ENCODE data around the gene DCPS.
"Not testable (repeated sequence)": the region's sequence is repeated elsewhere in the genome, so short reads cannot be mapped to it uniquely, and the experiment has no call there.

DCPS gene, protein sequence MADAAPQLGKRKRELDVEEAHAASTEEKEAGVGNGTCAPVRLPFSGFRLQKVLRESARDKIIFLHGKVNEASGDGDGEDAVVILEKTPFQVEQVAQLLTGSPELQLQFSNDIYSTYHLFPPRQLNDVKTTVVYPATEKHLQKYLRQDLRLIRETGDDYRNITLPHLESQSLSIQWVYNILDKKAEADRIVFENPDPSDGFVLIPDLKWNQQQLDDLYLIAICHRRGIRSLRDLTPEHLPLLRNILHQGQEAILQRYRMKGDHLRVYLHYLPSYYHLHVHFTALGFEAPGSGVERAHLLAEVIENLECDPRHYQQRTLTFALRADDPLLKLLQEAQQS

DNA sequence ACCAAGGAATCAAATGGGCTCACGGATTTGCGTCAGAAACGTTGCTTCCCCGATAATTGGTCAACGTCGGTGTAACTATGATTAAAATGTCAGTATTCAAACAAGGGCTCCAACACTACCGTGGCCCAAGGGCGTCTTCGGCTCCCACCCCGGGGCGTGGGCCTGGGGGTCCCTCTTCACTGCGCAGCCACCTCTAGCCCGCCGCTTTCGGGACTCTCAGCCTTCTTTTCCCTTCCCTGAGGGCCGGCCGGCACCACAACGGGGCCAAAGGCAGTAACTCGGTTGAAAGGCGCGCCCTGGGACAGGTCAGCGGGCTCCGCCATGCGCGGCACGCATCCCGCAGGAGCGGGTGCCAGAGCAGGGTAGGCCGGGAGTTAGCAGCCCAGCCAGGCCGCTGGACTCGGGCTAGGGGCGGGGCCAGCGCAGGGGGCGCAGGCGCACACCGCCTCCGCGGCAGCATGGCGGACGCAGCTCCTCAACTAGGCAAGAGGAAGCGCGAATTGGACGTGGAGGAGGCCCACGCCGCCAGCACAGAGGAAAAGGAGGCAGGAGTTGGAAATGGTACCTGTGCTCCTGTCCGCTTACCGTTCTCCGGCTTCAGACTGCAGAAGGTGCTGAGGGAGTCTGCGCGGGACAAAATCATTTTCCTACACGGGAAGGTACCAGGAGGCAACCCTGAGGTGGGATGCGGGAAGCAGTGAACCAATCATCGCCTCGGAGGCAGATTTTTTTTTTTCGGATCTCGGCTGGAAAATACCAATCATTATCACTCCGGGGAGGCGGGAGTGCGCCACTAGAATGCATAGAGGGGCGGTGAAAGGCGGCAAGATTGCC is at the start of gene DCPS:
Gene DCPS, plus strand, starts transcription at position 438 of the 834 bp plus-strand sequence. Its CDS starts 21 bp downstream, at position 459.
- peak; percentile 82 to 85 for DNase-seq

DNA sequence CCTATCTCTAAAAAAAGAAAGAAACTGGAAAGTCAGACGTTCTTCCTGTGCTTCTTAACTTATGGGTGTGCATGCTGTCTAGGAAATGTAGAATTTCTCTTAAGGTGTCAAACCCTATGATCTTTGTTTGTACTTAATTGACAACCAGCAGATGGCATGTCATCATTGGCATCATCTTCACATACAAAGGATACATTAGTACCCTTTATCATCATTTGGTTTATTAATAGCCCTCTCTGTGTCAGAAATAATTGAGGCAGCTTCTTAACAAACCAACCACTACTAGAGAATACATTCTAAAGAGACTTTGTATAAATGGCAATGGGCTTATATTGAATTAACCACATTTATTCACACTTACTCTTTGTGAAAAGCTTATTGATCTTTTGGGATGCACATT is 49.0 kb upstream of the DCPS start:
- no peak for DNase-seq

DNA sequence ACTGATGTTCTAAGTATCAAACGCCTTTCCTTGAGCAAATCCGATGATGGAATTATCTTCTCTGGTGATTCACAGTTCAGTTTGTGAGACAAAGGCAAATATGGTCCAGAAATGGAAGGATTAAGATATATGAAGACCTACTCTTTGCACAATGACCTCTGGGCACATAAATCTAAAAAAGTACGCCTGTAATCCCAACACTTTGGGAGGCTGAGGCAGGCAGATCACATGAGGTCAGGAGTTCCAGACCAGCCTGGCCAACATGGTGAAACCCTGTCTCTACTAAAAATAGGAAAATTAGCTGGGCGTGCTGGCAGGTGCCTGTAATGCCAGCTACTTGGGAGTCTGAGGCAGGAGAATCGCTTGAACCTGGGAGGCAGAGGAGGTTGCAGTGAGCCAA is 48.4 kb upstream of the DCPS start:
- DNase-seq = not testable (repeated sequence)

DNA sequence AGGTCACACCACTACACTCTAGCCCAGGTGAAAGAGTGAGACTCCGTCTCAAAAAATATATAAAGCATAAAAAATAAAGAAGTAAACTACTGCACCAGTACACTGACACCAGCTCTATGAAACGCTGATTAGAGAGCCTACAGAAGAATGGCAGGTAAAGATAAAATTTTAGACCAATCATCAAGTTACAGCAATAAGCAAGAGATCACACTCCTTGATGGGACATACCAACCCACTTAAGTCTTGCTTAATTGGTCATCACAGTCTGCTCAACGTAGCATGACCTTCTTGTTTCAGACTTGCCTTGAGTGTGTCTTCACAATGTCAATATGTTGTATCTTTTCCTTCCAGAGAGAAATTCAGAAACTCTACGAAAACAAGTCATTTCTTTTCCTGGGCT is 47.6 kb upstream of the DCPS start:
- DNase-seq = no peak

DNA sequence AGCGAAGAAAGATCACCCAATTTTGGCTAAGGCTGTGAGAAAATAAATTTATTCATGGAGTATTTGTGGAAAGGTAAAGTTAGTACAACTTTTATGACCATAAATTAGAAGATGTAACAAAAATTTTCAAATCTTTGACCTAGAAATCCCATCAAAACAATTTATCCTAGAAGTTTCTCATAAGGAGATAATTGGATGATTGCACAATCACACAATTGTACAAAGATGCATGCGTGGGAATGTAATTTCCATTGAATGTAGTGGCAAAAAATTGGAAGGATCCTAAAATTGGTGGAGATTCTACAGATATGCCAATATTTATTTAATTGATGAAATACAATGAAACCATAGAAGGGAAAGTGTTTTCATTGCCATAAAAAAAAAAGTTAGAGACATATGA is 46.7 kb upstream of the DCPS start:
- no peak for DNase-seq

DNA sequence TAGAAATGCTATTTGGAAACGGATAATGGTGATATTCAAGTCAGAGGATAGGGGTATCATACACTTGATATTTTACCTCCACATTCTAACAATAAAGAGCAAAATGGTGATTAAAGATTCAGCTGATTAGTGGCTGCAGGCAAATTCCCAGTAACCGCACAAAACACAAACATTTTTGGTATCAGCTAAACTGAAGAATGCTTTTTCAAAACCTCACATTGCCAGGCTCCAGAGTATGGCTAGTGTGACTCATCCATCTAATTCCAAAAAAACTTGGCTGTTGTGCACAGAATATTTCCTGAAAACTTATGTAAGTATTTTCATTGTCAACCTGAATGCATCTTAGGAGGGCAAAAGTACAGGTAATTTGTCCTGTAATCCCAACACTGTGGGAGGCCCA is 46.1 kb upstream of the DCPS start:
- DNase-seq = no peak

DNA sequence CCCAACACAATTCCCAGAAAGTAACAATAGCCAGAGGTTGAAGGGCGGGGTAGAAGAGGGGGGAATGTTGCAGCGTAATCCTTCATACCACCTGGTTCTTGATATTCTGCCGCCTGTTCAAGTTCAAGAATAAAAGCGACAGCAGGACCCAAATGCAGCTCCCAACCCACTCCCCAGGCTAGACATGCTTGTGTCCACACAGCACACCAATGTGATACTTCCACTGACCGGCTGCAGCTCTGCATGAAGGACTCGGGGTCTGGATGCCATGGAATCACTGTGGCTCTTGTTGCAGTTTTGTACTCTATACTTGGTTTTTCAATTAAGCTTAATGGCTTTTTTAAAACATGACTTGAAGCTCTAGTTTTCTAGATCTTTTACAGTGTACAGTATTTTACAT is 41.6 kb upstream of the DCPS start:
- DNase-seq = no peak

DNA sequence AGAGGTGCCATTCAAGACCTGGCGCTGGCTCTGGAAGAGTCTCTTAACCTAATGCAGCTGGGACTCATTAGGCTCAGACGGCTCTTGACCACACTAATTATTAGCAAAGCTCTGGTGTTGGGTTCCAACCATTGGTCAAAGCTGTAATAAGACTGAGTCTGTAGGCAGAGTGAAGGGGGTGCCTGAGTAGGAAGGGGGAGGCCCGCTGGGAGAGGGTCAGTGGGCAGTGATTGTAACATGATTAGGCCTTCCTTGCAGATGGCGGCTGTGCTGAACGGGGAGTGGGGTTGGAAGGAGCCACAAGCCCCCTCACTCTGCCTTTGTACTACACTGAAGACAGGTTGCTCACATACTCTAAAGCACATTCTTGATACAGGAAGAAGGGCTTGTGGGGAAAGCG is 40.4 kb upstream of the DCPS start:
- DNase-seq = no peak

DNA sequence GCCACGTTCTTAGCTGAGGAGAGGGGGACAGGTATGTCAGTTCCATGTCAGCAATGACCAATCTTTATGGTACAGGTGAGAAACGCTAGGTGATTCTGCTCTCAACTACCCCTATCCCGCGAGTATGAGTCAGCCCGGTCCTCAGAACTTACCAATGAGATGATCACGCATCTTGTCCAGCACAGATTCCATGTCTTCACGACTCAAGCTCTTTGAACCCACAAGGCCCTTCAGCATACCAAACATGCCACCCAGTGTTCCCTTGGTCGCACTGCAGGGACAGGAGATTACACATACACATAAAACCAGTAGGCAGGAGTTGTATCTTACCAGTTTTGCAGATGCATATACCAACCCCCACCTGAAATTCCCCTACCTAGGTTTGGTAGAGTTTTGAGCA is 38.0 kb upstream of the DCPS start:
- DNase-seq = peak; percentile 32 to 34

DNA sequence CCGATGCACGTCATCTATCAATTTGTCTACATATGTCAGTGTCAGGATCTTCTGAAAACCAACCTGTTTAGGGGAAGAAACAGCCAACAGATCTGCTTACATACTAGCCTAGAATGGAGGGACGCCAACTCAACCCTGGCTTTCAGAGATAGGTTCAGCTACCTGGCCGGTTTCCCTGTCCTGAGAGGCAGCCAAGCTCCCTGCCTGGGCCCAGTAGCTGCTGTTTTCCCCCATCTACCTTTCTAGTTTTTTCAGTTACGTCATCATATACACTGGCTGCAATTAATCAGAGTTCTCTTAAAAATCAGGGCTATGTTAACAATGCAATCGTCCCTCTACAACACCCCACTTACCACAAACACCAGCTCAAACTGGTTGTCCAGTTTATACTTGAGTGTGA is 36.2 kb upstream of the DCPS start:
- no peak for DNase-seq

DNA sequence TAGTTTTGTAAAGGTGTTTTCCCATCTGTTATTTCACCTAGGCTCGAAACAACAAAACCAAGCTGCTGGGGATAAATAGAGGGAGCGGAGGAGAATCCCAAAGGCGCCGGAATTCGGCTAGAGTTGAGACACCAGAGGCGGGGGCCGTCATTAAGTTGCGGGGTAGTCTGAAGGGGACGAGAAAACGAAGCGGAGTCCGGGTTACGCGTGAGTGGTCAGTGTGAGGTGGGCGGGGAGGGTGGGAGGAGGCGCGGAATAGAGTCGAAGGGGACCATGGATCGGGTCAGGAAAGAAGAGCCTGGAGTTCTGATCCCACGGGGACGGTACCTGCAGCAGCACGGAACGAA is 35.5 kb upstream of the DCPS start:
- peak in 1 of 2 experiments; percentile 15 for DNase-seq

DNA sequence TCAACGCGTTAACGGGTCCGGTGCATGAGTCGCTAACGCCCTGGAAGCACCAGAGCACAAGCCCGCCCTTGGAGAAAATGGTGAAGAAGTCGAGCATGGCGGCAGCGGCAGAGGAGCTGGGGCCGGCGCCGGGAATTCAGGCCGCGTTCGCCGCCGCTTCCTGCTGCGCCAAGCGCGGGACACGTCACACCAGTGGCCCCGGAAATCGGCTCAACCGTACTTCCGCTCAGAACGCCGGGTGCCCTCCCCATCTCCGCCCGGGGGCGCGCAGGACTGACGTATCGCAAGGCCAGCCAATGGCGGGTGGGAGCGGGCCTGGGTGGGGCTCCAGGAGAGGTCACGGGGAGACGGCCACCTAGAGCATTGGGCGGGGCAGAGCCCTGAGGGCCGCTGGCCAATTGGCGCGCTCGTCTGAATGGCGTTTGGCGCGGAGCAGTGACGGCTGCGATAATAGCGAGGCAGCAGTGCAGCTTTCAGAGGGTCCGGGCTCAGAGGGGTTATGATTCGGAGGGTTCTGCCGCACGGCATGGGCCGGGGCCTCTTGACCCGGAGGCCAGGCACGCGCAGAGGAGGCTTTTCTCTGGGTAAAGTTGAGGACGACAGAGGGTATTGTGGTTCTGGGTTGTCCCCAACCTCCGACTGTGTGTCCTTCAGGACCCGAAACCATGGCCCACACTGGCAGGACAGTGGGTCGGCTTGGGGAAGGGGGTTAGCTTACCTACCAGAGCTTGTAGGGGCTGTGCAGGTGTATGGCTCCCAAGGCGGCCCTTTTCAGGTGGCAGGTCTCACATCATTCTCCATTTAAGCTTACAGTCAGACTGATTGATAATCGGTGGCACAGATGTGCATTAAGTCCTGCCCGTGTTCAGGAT is 34.9 kb upstream of the DCPS start, which contains the start of the genes FOXRED1 and SRPRA:
Gene FOXRED1, plus strand, starts transcription at position 447 of the 872 bp plus-strand sequence. Its CDS starts 53 bp downstream, at position 500.
Gene SRPRA, minus strand, starts transcription at position 188 of the 872 bp plus-strand sequence. Its CDS starts 91 bp downstream, at position 97.
- DNase-seq = peak; percentile 98

DNA sequence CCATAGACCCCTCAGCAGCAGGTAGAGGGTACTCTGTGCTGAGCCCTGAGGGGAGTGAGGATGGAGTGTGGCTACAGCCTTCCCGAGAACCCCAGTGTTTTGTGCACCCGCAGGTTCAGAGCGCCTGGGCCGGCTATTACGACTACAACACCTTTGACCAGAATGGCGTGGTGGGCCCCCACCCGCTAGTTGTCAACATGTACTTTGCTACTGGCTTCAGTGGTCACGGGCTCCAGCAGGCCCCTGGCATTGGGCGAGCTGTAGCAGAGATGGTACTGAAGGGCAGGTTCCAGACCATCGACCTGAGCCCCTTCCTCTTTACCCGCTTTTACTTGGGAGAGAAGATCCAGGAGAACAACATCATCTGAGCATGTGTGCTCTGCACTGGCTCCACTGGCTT is 26.5 kb upstream of the DCPS start:
- no peak for DNase-seq

DNA sequence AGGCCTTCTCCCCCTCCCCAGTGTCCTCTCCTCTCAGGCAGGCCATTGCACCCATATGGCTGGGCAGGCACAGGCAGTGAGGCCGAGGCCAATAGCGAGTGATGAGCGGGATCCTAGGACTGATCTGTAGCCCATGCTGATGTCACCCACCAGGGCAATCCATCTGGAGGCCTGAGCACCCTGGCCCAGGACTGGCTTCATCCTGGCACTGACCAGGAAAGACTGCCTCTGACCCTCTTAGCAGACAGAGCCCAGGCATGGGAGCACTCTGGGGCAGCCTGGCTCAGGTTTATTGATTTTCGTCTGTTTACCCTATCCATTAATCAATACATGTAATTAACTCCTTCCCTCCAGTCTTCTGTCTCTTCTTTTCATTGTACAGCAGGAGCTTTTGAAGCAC is 26.1 kb upstream of the DCPS start:
- no peak for DNase-seq

DNA sequence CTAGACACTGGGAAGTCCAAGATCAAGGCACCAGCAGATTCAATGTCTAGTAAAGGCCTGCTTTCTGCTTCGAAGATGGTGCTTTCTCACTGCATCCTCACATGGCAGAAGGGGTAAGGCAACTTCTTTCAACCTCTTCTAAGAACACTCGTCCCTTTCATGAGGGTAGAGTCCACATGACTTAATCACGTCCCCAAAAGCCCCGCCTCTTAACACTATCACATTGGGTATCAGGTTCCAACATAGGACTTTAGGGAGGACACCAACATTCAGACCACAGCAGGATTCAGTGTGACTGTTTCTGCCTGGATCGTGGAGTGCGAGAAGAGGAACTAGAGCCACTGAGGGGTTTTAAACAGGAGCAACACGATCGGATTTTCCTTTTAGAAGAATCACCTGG is 24.7 kb upstream of the DCPS start:
- peak; percentile 11 to 19 for DNase-seq

DNA sequence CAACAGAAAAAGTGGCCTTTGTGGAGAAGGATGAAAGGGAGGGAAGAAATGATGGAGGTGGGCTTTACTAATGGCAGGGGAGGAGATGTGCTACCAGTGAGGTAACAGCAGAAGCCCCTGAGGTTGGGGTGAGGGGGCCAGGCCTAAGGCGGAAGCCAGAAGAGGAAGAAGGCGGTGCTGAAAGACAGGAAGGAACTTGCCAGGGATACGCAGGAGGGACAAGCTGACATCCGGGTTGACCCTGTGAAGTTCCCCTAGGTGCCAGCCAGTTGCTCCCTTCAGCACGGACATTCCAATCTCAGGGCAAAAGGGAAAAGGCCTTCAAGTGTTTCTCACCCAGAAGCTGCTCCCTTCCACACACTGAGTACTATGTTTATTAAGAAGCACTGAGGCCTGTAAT is 23.3 kb upstream of the DCPS start:
- peak; percentile 62 to 73 for DNase-seq

DNA sequence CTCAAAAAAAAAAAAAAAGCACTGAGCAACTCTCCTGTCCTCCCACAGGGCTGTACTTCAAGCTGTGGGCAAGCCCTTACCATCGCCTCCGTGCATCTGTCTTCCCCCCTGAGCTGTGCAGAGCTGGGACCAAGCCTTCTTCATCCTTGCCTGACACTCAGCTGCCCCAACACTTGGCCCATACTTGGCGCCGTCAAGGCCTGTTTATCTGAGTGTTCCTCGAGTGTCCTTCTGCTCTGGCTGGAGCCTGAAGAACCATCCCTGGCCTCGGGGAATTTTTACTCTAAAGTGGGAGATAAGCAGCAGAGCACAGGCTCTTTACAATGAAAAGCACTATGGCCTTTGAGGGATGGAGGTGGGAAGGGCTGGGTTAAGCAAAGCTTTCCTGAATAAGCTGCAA is 22.6 kb upstream of the DCPS start:
- no peak for DNase-seq

DNA sequence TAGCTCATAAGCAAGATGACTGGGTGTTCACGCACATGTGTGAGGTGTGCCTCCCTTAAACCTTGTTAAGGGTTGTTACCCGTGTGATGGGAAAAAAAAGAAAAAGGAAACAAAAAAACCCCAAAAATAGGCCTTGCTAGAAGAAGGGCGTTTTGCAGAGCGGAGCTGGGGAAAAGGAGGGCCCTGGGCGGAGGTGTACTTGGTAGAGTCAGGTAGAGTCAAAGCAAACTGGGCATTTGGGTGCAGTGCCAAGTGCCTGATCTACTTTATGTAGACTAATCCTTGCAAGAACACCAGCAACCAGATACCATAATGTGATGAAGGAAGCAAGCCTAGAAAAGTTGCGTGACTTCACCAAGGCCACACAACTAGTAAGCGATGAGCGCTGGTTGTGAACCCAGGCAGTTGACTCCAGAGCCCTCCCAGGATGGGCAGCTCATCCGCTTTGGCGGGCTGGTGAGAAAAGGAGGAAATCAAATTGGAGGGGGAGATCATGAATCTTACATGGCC is 22.1 kb upstream of the DCPS start:
- DNase-seq = no peak

DNA sequence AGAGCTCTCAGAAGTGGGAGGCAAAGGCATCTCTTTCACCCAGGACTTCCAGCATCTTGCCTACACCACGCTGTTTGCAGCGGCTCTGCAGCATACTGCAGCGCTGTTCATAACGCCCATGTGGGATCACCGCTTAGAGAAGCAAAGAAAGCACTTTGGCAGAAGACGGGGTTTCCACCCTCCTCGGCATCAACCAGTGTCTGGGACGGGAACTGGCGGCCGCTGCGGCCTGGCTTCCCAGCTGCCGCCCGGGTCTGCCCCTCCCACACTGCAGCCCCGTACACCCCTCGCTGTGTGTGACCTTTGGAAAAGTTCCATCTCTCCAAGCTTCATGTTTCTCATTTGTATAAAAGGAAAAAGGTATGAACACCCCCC is 21.5 kb upstream of the DCPS start:
- peak; percentile 23 to 34 for DNase-seq

DNA sequence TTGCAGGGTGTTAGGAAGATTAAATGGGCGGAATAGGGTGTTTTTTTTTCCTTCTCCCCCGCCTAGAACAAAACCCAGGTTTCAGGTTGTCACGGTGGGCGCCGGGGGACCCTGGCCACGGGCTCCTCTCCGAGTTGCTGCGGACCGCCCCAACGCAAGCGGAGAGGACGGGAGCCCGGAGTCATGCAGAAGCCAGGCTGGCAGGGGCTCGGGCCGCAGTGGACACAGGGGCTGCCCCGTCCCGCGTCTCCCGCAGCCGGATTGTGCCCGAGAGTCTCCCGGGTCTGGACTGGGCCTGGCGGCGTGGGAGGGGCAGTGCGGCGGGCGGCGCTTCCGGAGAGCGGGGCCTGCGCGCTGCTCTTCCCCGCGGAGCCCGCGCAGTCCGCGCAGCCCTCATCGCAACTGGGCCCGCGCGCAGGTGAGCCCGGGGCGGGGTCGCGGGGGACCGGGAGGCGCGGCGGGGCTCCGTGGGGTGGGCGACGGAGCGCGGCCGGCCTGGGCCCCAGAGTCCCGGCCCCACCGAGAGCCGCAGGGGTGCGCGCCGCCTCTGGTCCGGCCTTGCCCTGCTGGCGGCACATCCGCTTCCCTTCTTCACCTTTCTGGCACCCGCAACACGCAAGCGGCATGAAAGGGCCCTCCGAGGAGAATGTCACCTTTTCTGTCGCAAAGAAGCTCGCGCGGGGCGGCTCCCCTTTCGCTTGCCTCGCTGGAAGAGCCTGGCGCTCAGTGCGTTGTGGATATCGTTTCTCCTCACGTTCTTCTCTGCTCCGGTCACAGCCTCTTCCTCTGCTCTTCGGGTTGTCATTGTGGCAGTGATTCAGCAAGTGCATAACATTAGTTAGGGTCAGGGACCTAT is 20.9 kb upstream of the DCPS start, which contains the start of gene TIRAP:
Gene TIRAP, plus strand, starts transcription at position 358 of the 856 bp plus-strand sequence. CDS start 7,802 bp downstream, outside the sequence.
- peak; percentile 53 to 56 for DNase-seq

DNA sequence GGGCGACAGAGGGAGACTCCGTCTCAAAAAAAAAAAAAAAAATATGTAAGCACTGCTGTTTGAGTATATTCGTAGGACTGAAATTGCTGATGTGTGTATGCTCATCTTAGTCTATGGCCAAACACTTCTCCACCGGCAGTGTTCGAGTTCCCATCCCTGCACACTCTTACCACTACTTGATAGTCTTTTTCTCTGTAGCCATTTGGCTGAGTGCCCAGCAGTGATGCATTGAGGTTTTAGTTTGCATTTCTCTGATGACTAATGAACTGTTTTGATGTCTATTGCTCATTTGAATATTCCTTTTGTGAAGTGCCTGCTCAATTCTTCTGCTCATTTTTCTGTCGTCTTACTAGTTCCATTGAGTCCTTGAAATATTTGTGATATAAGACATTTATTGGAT is 19.0 kb upstream of the DCPS start:
- DNase-seq = peak; percentile 26 to 53

DNA sequence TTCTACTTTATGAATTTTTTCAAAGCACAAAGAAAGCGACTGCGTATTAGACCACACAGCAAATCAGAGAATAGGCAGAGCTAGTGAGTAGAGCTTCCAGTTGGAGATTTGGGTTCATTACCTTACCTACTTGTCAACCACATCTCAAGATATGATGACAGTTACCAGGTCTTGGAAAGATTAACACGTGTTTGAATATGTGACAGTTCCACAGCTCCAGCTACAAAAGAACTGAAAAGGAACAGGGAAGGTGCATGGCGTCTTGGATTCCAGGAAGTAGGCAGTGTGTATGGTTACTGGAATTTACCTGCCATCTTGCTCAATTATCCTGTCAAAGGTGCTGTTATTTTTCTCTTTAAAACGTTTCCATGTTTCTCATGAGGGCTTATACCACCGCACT is 15.6 kb upstream of the DCPS start:
- DNase-seq = no peak
